ENCODE results near the gene RACGAP1.

The RACGAP1 gene

GRCh38 chr12:49967777-49968250 is 57.5 kb downstream of the RACGAP1 start:
- H3K4me3 ChIP-seq (ENCODE audit: low read length) = no peak overlapping the region
- TF ChIP-seq ZNF274 (IDR thresholded peaks at IDR 0.05; ENCODE audit: low read depth, low read length) = no peak

- H3K4me3 ChIP-seq (ENCODE audit: low read length) = no peak overlapping the region; the same call in 1 of the 2 replicates
- TF ChIP-seq ZNF274 (IDR thresholded peaks at IDR 0.05; ENCODE audit: low read depth, low read length) = no peak
Observed at GRCh38 chr12:49967042-49967776, 58.1 kb downstream of the RACGAP1 start.

DNA sequence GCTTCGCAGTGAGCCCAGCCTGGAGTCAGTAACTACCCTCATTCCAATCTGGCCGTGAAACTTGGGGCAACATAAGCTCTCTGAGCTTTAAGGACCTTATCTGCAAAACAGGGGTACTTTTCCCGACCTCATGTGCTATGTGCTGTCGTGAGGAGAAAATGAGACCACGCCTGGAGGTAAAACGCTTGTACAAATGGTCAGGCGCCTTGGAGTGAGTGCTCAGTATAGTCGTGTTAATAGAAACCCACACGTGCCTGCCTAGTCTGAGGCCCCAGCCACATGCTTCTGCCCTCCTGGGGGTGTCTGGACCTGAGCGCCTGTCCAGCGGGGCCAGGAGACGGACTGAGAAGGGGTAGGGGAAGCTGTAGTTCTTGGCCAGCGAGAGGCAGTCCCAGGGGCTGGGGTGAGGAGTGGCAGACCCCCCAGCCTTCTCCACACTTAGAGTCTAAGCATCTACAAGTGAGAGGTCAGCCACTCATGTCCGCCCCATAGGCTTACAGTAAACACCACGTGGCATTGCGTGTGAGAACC is 58.7 kb downstream of the RACGAP1 start:
- H3K4me3 ChIP-seq (ENCODE audit: low read length) = no peak overlapping the region
- TF ChIP-seq ZNF274 (IDR thresholded peaks at IDR 0.05; ENCODE audit: low read depth, low read length) = no peak

DNA sequence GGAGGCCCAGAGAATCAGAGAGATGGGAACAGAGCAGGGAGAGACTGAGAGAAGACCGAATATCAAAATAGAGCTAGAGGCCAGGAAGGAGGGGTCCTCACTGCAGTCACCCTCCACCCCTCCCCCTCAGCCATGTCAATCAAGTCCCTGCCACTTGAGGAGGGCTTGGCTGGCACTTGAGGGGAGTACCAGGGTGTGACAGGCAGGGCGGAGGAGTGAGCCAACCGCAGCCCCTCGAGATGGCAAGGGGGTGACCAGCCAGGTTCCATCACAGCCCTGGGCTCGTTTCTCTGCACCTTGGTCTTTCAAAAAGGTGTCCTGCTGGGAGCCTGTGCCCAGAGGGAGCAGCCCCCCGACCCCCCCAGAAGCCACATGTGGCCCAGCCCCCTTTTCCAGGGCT is 59.5 kb downstream of the RACGAP1 start:
- no peak overlapping the region for H3K4me3 ChIP-seq (ENCODE audit: low read length)
- no peak for TF ChIP-seq ZNF274 (IDR thresholded peaks at IDR 0.05; ENCODE audit: low read depth, low read length)

GRCh38 chr12:49964849-49965624 is 60.3 kb downstream of the RACGAP1 start:
- no peak for TF ChIP-seq ZNF274 (IDR thresholded peaks at IDR 0.05; ENCODE audit: low read depth, low read length)
- H3K4me3 ChIP-seq (ENCODE audit: low read length) = no peak overlapping the region

- TF ChIP-seq ZNF274 (IDR thresholded peaks at IDR 0.05; ENCODE audit: low read depth, low read length) = no peak
- H3K4me3 ChIP-seq (ENCODE audit: low read length) = no peak overlapping the region
Observed at GRCh38 chr12:49963976-49964815, 61.1 kb downstream of the RACGAP1 start.

GRCh38 chr12:49962861-49963765 is 62.2 kb downstream of the RACGAP1 start:
- no peak overlapping the region for H3K4me3 ChIP-seq (ENCODE audit: low read length)
- no peak for TF ChIP-seq ZNF274 (IDR thresholded peaks at IDR 0.05; ENCODE audit: low read depth, low read length)

- TF ChIP-seq ZNF274 (IDR thresholded peaks at IDR 0.05; ENCODE audit: low read depth, low read length) = no peak
- no peak overlapping the region for H3K4me3 ChIP-seq (ENCODE audit: low read length)
Observed at GRCh38 chr12:49961993-49962764, 63.1 kb downstream of the RACGAP1 start.

- H3K4me3 ChIP-seq (ENCODE audit: low read length) = no peak within 1 kb of the TSS
- TF ChIP-seq ZNF274 (IDR thresholded peaks at IDR 0.05; ENCODE audit: low read depth, low read length) = no peak
Observed at GRCh38 chr12:49961111-49961922, 64.0 kb downstream of the RACGAP1 start, which contains the start of gene AQP5. Gene AQP5, plus strand, starts transcription at chr12:49961872. Its CDS starts 146 bp downstream, at chr12:49962018.

GRCh38 chr12:49960474-49961110 is 64.7 kb downstream of the RACGAP1 start:
- TF ChIP-seq ZNF274 (IDR thresholded peaks at IDR 0.05; ENCODE audit: low read depth, low read length) = no peak
- no peak overlapping the region for H3K4me3 ChIP-seq (ENCODE audit: low read length)

All from GM08714 (cell line).